Measurements from ENCODE around the gene CYB561D1.
A peak's percentile ranks its signal among the peaks of the same experiment; 100 is the strongest.

The CYB561D1 gene

DNA sequence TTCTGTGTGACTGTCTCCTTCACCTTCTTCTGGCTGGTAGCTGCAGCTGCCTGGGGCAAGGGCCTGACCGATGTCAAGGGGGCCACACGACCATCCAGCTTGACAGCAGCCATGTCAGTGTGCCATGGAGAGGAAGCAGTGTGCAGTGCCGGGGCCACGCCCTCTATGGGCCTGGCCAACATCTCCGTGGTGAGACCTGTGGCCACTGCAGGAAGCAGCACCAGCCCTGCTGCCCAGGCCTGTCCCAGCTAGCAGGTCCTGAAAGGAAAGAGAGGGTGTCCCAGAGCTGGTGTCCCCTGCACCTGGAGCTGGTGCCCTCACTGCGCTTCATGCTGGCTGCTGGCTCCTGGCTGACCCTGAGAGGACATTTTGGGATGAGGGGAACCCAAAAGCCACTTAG is 16.1 kb upstream of the CYB561D1 start:
- H3K9ac ChIP-seq (ENCODE audit: insufficient read length): no peak overlapping the region
- no peak for TF ChIP-seq FOXP2 (optimal IDR thresholded peaks at IDR 0.05; ENCODE audit: control extremely low read depth, extremely low read length, insufficient read depth)
- TF ChIP-seq POLR2AphosphoS5 (IDR thresholded peaks at IDR 0.05; ENCODE audit: borderline replicate concordance, low read depth, low read length): no peak
- no peak for TF ChIP-seq EZH2 (IDR thresholded peaks at IDR 0.05)
- no peak for DNase-seq (ENCODE audit: low read depth, low spot score)
- H3K36me3 ChIP-seq (ENCODE audit: insufficient read depth, low read length): no peaks in the 10 kb centered on the region
- no peaks in the 10 kb centered on the region for H3K9me3 ChIP-seq (ENCODE audit: low read depth, low read length)
- no peak overlapping the region for H3K27ac ChIP-seq
- H3K4me3 ChIP-seq: no peak overlapping the region

DNA sequence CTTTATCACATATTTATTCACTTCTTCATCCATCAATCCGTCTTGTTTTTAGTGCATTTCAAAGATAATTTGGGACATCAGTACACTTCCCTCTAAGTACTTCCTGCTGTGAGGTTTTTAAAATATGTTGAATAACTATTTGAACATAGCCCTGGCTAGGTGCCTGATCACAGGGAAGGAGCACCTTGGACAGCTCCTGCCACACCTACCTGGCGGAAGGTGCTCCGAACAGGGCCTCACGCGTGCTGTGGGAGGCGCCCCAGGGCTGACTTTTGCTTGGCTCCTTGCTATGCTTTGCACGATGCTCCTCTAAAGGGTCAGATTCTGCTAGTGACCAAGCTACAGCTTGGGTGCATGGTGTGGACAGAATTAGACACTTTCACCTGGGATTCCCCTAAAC is 15.1 kb upstream of the CYB561D1 start:
- DNase-seq (ENCODE audit: low read depth, low spot score): no peak
- TF ChIP-seq FOXP2 (optimal IDR thresholded peaks at IDR 0.05; ENCODE audit: control extremely low read depth, extremely low read length, insufficient read depth) (no peak), POLR2AphosphoS5 (IDR thresholded peaks at IDR 0.05; ENCODE audit: borderline replicate concordance, low read depth, low read length) (no peak), EZH2 (IDR thresholded peaks at IDR 0.05) (no peak)

DNA sequence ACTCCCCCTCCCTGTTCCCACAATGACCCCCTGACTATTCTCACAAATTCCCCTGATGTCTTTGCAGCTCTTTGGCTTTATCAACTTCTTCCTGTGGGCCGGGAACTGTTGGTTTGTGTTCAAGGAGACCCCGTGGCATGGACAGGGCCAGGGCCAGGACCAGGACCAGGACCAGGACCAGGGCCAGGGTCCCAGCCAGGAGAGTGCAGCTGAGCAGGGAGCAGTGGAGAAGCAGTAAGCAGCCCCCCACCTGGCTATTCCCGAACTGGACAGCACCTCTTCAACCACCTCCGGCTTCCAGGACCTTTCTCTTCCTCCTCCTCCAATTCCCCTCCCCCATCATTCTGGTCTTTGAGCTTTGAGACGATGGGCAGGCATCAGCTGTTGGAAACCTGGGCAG is 14.6 kb upstream of the CYB561D1 start:
- TF ChIP-seq FOXP2 (optimal IDR thresholded peaks at IDR 0.05; ENCODE audit: control extremely low read depth, extremely low read length, insufficient read depth) (no peak), EZH2 (IDR thresholded peaks at IDR 0.05) (no peak), POLR2AphosphoS5 (IDR thresholded peaks at IDR 0.05; ENCODE audit: borderline replicate concordance, low read depth, low read length) (no peak)
- H3K36me3 ChIP-seq (ENCODE audit: insufficient read depth, low read length): no peaks in the 10 kb centered on the region
- no peak overlapping the region for H3K9ac ChIP-seq (ENCODE audit: insufficient read length)
- no peak for DNase-seq (ENCODE audit: low read depth, low spot score)
- H3K27ac ChIP-seq: no peak overlapping the region
- no peaks in the 10 kb centered on the region for H3K9me3 ChIP-seq (ENCODE audit: low read depth, low read length)
- H3K4me3 ChIP-seq: no peak overlapping the region

More for the DNA sequence above, 15.1 kb upstream of the CYB561D1 start:
- Histone ChIP-seq H3K4me3 (no peak overlapping the region), H3K27ac (no peak overlapping the region), H3K9ac (ENCODE audit: insufficient read length) (no peak overlapping the region), H3K36me3 (ENCODE audit: insufficient read depth, low read length) (no peaks in the 10 kb centered on the region), H3K9me3 (ENCODE audit: low read depth, low read length) (no peaks in the 10 kb centered on the region)

DNA sequence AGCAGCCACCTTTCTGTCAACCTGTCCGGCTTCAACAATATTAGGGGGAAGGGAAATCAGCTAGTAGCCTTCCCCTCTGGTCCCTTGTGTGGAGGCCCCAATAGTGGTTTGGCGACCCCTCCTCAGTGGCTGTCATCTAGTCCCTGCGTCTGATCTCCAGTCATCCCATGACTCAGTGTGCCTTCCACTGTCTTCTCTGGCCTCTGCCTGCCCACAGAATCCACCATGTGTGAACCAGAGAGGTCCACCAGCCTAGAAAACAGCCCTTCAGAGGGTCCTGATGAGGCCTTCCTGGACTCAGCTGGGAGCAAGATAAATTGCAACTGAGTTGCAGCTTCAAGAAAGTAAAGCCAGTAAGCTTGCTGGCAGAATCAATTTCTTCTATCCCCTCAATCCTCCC is 14.0 kb upstream of the CYB561D1 start:
- H3K36me3 ChIP-seq (ENCODE audit: insufficient read depth, low read length): no peaks in the 10 kb centered on the region
- TF ChIP-seq POLR2AphosphoS5 (IDR thresholded peaks at IDR 0.05; ENCODE audit: borderline replicate concordance, low read depth, low read length) (no peak), EZH2 (IDR thresholded peaks at IDR 0.05) (no peak), FOXP2 (optimal IDR thresholded peaks at IDR 0.05; ENCODE audit: control extremely low read depth, extremely low read length, insufficient read depth) (no peak)
- H3K9ac ChIP-seq (ENCODE audit: insufficient read length): no peak overlapping the region
- no peaks in the 10 kb centered on the region for H3K9me3 ChIP-seq (ENCODE audit: low read depth, low read length)
- no peak for DNase-seq (ENCODE audit: low read depth, low spot score)
- no peak overlapping the region for H3K27ac ChIP-seq
- no peak overlapping the region for H3K4me3 ChIP-seq

DNA sequence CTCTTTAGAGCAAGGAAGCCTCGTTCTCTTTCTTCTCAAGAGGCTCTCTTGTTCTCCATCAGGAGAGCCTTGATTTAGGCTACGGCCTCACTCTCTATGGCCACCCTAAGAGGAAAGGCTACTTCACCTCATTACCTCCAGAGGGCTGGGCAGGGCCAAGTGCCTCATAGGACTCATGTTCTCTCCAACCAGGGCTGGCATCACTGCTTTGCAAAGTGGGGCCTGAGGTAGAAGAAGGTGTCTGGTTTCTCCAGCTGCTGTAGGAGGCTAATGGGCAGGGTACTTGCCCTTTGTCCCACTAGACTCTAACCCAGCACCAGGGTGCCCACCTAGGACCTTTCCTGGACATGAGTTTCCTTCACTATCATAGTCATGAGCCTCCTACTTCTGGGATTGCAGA is 12.2 kb upstream of the CYB561D1 start:
- no peak for DNase-seq (ENCODE audit: low read depth, low spot score)
- Histone ChIP-seq H3K4me3 (no peak overlapping the region), H3K36me3 (ENCODE audit: insufficient read depth, low read length) (no peaks in the 10 kb centered on the region), H3K9me3 (ENCODE audit: low read depth, low read length) (no peaks in the 10 kb centered on the region), H3K27ac (no peak overlapping the region), H3K9ac (ENCODE audit: insufficient read length) (no peak overlapping the region)
- no peak for TF ChIP-seq POLR2AphosphoS5 (IDR thresholded peaks at IDR 0.05; ENCODE audit: borderline replicate concordance, low read depth, low read length)
- no peak for TF ChIP-seq FOXP2 (optimal IDR thresholded peaks at IDR 0.05; ENCODE audit: control extremely low read depth, extremely low read length, insufficient read depth)
- TF ChIP-seq EZH2 (IDR thresholded peaks at IDR 0.05): no peak

DNA sequence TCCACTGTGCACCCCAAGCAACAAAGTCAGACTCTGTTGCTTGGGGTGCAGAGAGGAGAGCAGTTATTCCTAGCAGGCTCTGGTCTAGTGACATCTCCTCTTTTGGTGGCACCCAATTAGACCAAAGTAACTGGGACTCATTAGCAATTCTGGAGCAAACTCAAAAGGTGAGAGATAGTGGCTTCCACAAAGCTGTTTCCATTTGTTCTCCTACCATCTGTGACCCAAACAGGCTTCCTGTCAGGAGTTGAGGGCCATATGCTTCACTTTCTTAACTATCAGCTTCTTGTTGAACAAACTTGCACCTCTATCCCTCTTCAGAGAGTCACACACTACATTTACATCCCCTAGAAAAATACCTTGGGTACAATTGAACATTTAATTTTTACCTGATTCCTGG is 11.7 kb upstream of the CYB561D1 start:
- no peak overlapping the region for H3K9ac ChIP-seq (ENCODE audit: insufficient read length)
- no peaks in the 10 kb centered on the region for H3K9me3 ChIP-seq (ENCODE audit: low read depth, low read length)
- no peak overlapping the region for H3K27ac ChIP-seq
- H3K4me3 ChIP-seq: no peak overlapping the region
- no peak for DNase-seq (ENCODE audit: low read depth, low spot score)
- no peaks in the 10 kb centered on the region for H3K36me3 ChIP-seq (ENCODE audit: insufficient read depth, low read length)
- TF ChIP-seq EZH2 (IDR thresholded peaks at IDR 0.05) (no peak), FOXP2 (optimal IDR thresholded peaks at IDR 0.05; ENCODE audit: control extremely low read depth, extremely low read length, insufficient read depth) (no peak), POLR2AphosphoS5 (IDR thresholded peaks at IDR 0.05; ENCODE audit: borderline replicate concordance, low read depth, low read length) (no peak)

DNA sequence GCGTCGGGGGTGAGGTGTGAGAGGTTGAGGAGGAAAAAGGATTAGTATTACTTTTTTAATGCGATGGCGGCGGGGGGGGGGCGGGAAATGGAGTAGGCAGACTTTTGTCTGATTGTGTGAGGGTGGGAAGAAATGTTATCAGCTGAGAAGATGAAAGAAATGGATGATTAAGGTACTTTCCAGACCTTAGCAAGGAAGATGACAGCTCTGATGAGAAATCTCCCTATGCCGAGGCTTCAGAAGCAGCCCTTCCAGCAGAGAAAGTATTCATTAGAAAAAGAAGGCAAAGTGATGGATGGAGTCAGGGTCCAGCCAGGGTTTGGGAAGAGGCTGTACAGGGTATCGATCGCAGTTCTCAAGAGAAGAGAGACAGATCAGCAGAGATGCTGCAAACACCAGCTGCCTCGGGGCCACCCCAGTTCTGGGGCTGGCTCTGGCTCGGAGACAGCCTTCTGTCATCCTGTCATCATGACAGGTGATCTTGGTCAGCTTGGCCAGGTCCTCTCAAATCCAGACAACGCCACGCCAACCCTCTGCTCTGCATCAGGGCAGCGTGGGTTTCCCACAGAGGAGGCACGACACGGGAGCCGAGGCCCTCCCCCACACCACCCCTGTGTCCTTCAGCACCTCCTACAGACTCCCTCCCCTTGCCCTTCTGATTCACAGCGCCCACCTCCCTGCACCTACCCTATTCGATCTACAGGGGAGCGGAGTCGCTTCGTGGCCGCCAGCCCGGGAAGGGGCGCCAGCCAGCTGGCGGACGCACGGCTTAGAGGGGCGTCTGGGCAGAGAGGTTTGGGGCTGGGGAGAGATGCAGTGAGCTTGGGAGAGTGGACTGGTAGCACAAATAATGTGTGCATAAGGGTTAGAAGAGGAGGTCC is 10.9 kb upstream of the CYB561D1 start:
- H3K4me3 ChIP-seq: peak overlapping the region; percentile 75
- DNase-seq (ENCODE audit: low read depth, low spot score): no peak
- H3K36me3 ChIP-seq (ENCODE audit: insufficient read depth, low read length): peaks cover 5% of the 10 kb centered on the region; the same call in 1 of the 2 replicates
- peak overlapping the region; percentile 16 for H3K9ac ChIP-seq (ENCODE audit: insufficient read length)
- TF ChIP-seq FOXP2 (optimal IDR thresholded peaks at IDR 0.05; ENCODE audit: control extremely low read depth, extremely low read length, insufficient read depth) (no peak), POLR2AphosphoS5 (IDR thresholded peaks at IDR 0.05; ENCODE audit: borderline replicate concordance, low read depth, low read length) (no peak), EZH2 (IDR thresholded peaks at IDR 0.05) (no peak)
- H3K9me3 ChIP-seq (ENCODE audit: low read depth, low read length): no peaks in the 10 kb centered on the region
- H3K27ac ChIP-seq: no peak overlapping the region

DNA sequence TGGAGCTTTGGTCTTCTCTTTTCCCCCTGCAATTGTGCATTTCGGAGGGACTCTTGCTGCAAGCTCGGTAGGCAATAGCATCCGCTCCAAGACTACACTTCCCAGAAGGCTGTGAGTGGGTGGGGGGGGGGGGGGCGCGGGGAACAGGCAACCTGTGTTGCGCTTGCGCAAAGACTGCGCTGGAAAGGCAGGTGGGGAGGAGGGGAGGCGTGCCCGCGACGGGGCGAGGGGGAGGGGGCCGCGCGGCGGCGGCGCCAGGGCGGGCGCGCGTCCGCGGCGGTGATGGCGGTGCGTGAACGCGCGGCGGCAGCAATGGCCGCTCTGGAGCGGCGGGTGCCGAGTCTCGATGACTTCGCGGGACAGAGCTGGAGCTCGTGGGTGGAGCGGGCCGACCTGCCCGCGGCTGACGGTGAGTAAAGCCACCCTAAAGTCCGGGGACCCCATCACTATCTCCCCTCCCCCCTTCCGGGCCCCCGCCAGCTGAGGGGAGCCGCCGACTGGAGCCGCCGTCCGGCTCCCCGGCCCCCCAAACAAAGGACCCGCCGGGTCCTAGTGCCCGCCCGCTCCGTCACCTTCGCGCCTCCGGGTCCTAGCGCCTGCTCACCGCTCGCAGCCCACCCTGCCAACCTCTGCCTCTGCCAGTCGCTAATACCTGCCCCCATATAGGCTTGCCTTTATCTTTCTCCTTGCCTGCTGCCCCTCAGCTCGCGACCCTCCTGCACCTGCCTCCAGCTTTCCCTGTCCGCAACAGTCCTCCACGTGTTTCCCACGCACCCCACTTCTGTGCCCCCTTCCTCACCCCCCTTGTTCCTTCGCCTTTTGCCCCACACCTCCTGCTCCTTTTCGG is 10.0 kb upstream of the CYB561D1 start, which contains the start of gene ATXN7L2:
Gene ATXN7L2 (plus strand): TSS at position 234 of the 847 bp plus-strand sequence. CDS start 49 bp downstream, at position 283.
- Histone ChIP-seq H3K9ac (ENCODE audit: insufficient read length) (peak within 1 kb of the TSS; percentile 96), H3K9me3 (ENCODE audit: low read depth, low read length) (no peaks in the 10 kb centered on the region), H3K4me3 (peak within 1 kb of the TSS; percentile 98), H3K27ac (peak within 1 kb of the TSS; percentile 93), H3K36me3 (ENCODE audit: insufficient read depth, low read length) (peaks cover 6% of the 10 kb centered on the region; the same call in 1 of the 2 replicates)
- DNase-seq (ENCODE audit: low read depth, low spot score): peak; percentile 67
- TF ChIP-seq FOXP2 (optimal IDR thresholded peaks at IDR 0.05; ENCODE audit: control extremely low read depth, extremely low read length, insufficient read depth) (peak; percentile 41), POLR2AphosphoS5 (IDR thresholded peaks at IDR 0.05; ENCODE audit: borderline replicate concordance, low read depth, low read length) (peak; percentile 60), EZH2 (IDR thresholded peaks at IDR 0.05) (no peak)

Measured in SK-N-MC (cell line).